Neural cell (in vitro differentiated cells): ENCODE measurements around the gene NR5A2. TPM values are rescaled to one million over a fixed set of nuclear protein-coding genes. Genes with fewer than 3 reads are reported as not detected.

Source experiments
- H2AFZ ChIP-seq: fragments of 200-600, 300-800 bp; sonication (generic), shearing (Covaris generic); 2 replicates; pipeline ENCODE4 v1.6.0; 2014; ENCODE audit warnings: low read depth, mild to moderate bottlenecking, antibody characterized with exemption, low read length, moderate library complexity
- H3F3A ChIP-seq: fragments of 200-600 bp; shearing (Covaris generic); 2 replicates; pipeline ENCODE4 v1.6.1; 2016; ENCODE audit warnings: mild to moderate bottlenecking, moderate library complexity, mixed read lengths, antibody characterized with exemption, low read length; ENCODE audit not compliant: insufficient read depth, poor library complexity, severe bottlenecking
- H3K27ac ChIP-seq: fragments of 200-600, 300-800 bp; sonication (generic), shearing (Covaris generic); 2 replicates; pipeline ENCODE4 v1.5.1; 2014; ENCODE audit warnings: mild to moderate bottlenecking, low read length, moderate library complexity
- H3K27me3 ChIP-seq: fragments of 300-800, 200-600 bp; sonication (generic), shearing (Covaris generic); 2 replicates; pipeline ENCODE4 v1.6.0; 2014; ENCODE audit warnings: mild to moderate bottlenecking, low read depth, low read length, moderate library complexity; ENCODE audit not compliant: insufficient read depth
- H3K36me3 ChIP-seq: fragments of 300-800, 200-600 bp; sonication (generic), shearing (Covaris generic); 2 replicates; pipeline ENCODE4 v1.5.1; 2014; ENCODE audit warnings: mild to moderate bottlenecking, antibody characterized with exemption, low read length, moderate library complexity; ENCODE audit not compliant: insufficient read depth
- H3K4me2 ChIP-seq: fragments of 300-800, 200-600 bp; sonication (generic), shearing (Covaris generic); 2 replicates; pipeline ENCODE4 v1.6.0; 2014; ENCODE audit warnings: mild to moderate bottlenecking, low read length
- H3K4me3 ChIP-seq: fragments of 300-800, 200-600 bp; sonication (generic), shearing (Covaris generic); 2 replicates; pipeline ENCODE4 v1.5.1; 2014; ENCODE audit warnings: mild to moderate bottlenecking, low read length, moderate library complexity
- H3K79me2 ChIP-seq: fragments of 200-600 bp; shearing (Covaris generic); replicated peaks from 2 replicates; pipeline ENCODE4 v1.6.0; 2014; ENCODE audit warnings: mild to moderate bottlenecking, low read length, moderate library complexity; ENCODE audit not compliant: insufficient read depth
- H3K9ac ChIP-seq: fragments of 300-800, 200-600 bp; sonication (generic), shearing (Covaris generic); 2 replicates; pipeline ENCODE4 v1.6.1; 2016; ENCODE audit warnings: mild to moderate bottlenecking, low read length, mixed read lengths
- H3K9me2 ChIP-seq: fragments of 200-600 bp; shearing (Covaris generic); 2 replicates; pipeline ENCODE4 v1.6.1; 2016; ENCODE audit warnings: mild to moderate bottlenecking, low read length, mixed read lengths; ENCODE audit not compliant: insufficient read depth
- H3K9me3 ChIP-seq: fragments of 200-600, 300-800 bp; sonication (generic), shearing (Covaris generic); 2 replicates; pipeline ENCODE4 v1.6.1; 2016; ENCODE audit warnings: mild to moderate bottlenecking, mixed run types, low read length, moderate library complexity, mixed read lengths
- H4K20me1 ChIP-seq: fragments of 200-600 bp; shearing (Covaris generic); 2 replicates; pipeline ENCODE4 v1.6.1; 2016; ENCODE audit warnings: mild to moderate bottlenecking, mixed run types; ENCODE audit not compliant: insufficient read depth
- CTCF ChIP-seq: fragments of 450-650 bp; IDR thresholded peaks from 2 replicates; pipeline ENCODE4 v1.5.1; 2014; ENCODE audit warnings: antibody characterized with exemption, mild to moderate bottlenecking, moderate library complexity; ENCODE audit not compliant: poor library complexity, severe bottlenecking
- EP300 ChIP-seq: fragments of 450-650 bp; conservative IDR thresholded peaks from 2 replicates; pipeline ENCODE4 v1.6.1; 2014; ENCODE audit warnings: antibody characterized with exemption, mild to moderate bottlenecking, moderate library complexity; ENCODE audit not compliant: poor library complexity, severe bottlenecking
- EZH2 ChIP-seq: fragments of 200-600, 300-800 bp; shearing (Covaris generic), sonication (generic); IDR thresholded peaks from 2 replicates; pipeline ENCODE4 v1.6.1; 2014; ENCODE audit warnings: antibody characterized with exemption, low read length, borderline replicate concordance, mild to moderate bottlenecking; ENCODE audit not compliant: insufficient read depth, poor library complexity, severe bottlenecking
- MXI1 ChIP-seq: fragments of 450-650 bp; conservative IDR thresholded peaks from 2 replicates; pipeline ENCODE4 v1.6.1; 2014; ENCODE audit warnings: antibody characterized with exemption, mild to moderate bottlenecking; ENCODE audit not compliant: poor library complexity, severe bottlenecking
- POLR2AphosphoS5 ChIP-seq: IDR thresholded peaks from 2 replicates; pipeline ENCODE4 v1.6.1; 2012
- REST ChIP-seq: IDR thresholded peaks from 2 replicates; pipeline ENCODE4 v1.6.1; 2012; ENCODE audit warnings: borderline replicate concordance
- SMC3 ChIP-seq: fragments of 450-650 bp; conservative IDR thresholded peaks from 2 replicates; pipeline ENCODE4 v1.6.1; 2014; ENCODE audit warnings: antibody characterized with exemption, mild to moderate bottlenecking, moderate library complexity; ENCODE audit not compliant: poor library complexity
- TAF1 ChIP-seq: IDR thresholded peaks from 2 replicates; pipeline ENCODE4 v1.6.1; 2012; ENCODE audit warnings: low read depth
- polyA plus RNA-seq: library from polyadenylated mRNA; depleted of rRNA; stranded (reverse); fragments of >200 nt; gene quantifications from 2 replicates; pipeline ENCODE4 v1.2.3, GENCODE V29; 2014

NR5A2 gene
- polyA plus RNA-seq, 1 donor from 2014 or later, result not detected

- Histone ChIP-seq H3K27me3 (no peaks in the 10 kb centered on the region), H3K27ac (no peak overlapping the region), H3K4me2 (no peak overlapping the region), H3K9ac (no peak overlapping the region), H3K9me2 (no peaks in the 10 kb centered on the region), H3K4me3 (no peak overlapping the region), H3K9me3 (no peaks in the 10 kb centered on the region), H3K36me3 (no peaks in the 10 kb centered on the region), H2AFZ (no peak overlapping the region), H3F3A (no peaks in the 10 kb centered on the region), H3K79me2 (no peaks in the 10 kb centered on the region), H4K20me1 (no peaks in the 10 kb centered on the region)
- TF ChIP-seq EP300 (no peak), EZH2 (no peak), SMC3 (no peak), REST (no peak), MXI1 (no peak), TAF1 (no peak)
Measured at GRCh38 chr1:200015811-200016210, 11.7 kb upstream of the NR5A2 start.

- Histone ChIP-seq H3K4me3 (no peak overlapping the region), H3K9me2 (no peaks in the 10 kb centered on the region), H3K36me3 (no peaks in the 10 kb centered on the region), H3K27me3 (no peaks in the 10 kb centered on the region), H3K9me3 (no peaks in the 10 kb centered on the region), H4K20me1 (no peaks in the 10 kb centered on the region), H3K27ac (no peak overlapping the region), H3K9ac (no peak overlapping the region), H2AFZ (no peak overlapping the region), H3F3A (no peaks in the 10 kb centered on the region), H3K79me2 (no peaks in the 10 kb centered on the region), H3K4me2 (no peak overlapping the region)
- TF ChIP-seq REST (no peak), MXI1 (no peak), EZH2 (no peak), POLR2AphosphoS5 (no peak), TAF1 (no peak), CTCF (no peak), SMC3 (no peak), EP300 (no peak)
Measured at GRCh38 chr1:200021577-200022238, 5.8 kb upstream of the NR5A2 start.
